ENCODE data around the gene PCDH7.

GRCh38 chr4:30723201-30723955, 3.2 kb downstream of the PCDH7 start:
- TF ChIP-seq CTCF (conservative IDR thresholded peaks at IDR 0.05; ENCODE audit: low read length) (no peak), EZH2phosphoT487 (IDR thresholded peaks at IDR 0.05; ENCODE audit: borderline replicate concordance, low read depth, low read length) (no peak)

Measured in OCI-LY7 (cell line).